AG09309 (cell line): ENCODE measurements around the gene YPEL5.
A peak's percentile ranks its signal among the peaks of the same experiment; 100 is the strongest.

Experiments used
- DNase-seq: peaks from one replicate; pipeline ENCODE4 v3.0.0-alpha.2; 2010; ENCODE audit warnings: low read depth
- H3K4me3 ChIP-seq: 2 replicates; pipeline ENCODE4 v1.5.1; 2011; ENCODE audit warnings: mild to moderate bottlenecking, low read depth, low read length, moderate library complexity; ENCODE audit not compliant: control insufficient read depth
- CTCF ChIP-seq: IDR thresholded peaks from 2 replicates; pipeline ENCODE4 v1.5.1; 2011; ENCODE audit warnings: mild to moderate bottlenecking, low read depth, low read length, inconsistent platforms; ENCODE audit not compliant: insufficient read depth, control insufficient read depth; ENCODE audit errors: missing control alignments

The YPEL5 gene

GRCh38 chr2:30147715-30148610 lies 1.2 kb downstream of the YPEL5 start:
- no peak for DNase-seq
- peak; percentile 26 for TF ChIP-seq CTCF
- peak overlapping the region; percentile 75 for H3K4me3 ChIP-seq

GRCh38 chr2:30148850-30149249 lies 2.0 kb downstream of the YPEL5 start:
- TF ChIP-seq CTCF = no peak
- no peak for DNase-seq
- no peak overlapping the region for H3K4me3 ChIP-seq

DNA sequence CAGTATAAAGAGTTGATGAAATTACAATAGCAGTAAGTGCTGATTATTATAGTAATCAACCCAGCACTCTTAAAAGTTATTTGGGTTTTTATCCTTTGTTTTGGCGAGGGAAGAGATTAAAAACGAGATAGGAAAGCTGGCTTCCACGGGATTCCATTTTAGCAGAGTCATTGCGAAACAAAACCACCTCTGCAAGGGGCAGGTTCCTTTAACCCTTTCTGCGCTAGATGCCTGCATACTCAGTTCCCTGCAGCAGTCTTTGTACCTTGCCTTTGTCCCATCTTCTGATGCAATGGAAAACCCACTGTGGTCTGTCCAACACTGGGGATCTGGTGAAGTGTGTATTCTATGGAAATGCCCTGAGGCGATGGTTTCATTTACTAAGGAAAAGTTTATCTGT lies 2.7 kb downstream of the YPEL5 start:
- H3K4me3 ChIP-seq = no peak overlapping the region

GRCh38 chr2:30149976-30150375 lies 3.2 kb downstream of the YPEL5 start:
- H3K4me3 ChIP-seq = no peak overlapping the region
- TF ChIP-seq CTCF = no peak
- no peak for DNase-seq

More for the DNA sequence above, 2.7 kb downstream of the YPEL5 start:
- no peak for DNase-seq
- TF ChIP-seq CTCF = no peak

- DNase-seq = no peak
- H3K4me3 ChIP-seq = no peak overlapping the region
- no peak for TF ChIP-seq CTCF
Observed at GRCh38 chr2:30150786-30151185, 4.0 kb downstream of the YPEL5 start.

- no peak for TF ChIP-seq CTCF
- DNase-seq = no peak
- no peak overlapping the region for H3K4me3 ChIP-seq
Observed at GRCh38 chr2:30152385-30152784, 5.6 kb downstream of the YPEL5 start.
